Measurements from ENCODE around the gene PRH1. TPM values are rescaled to one million over a fixed set of nuclear protein-coding genes. Genes with fewer than 3 reads are reported as not detected.

Gene PRH1
- total and polyA plus RNA-seq, 2 donors (not counting 1 experiment from before 2014, with no cell fraction given) = 1.2 to 19.2 TPM

DNA sequence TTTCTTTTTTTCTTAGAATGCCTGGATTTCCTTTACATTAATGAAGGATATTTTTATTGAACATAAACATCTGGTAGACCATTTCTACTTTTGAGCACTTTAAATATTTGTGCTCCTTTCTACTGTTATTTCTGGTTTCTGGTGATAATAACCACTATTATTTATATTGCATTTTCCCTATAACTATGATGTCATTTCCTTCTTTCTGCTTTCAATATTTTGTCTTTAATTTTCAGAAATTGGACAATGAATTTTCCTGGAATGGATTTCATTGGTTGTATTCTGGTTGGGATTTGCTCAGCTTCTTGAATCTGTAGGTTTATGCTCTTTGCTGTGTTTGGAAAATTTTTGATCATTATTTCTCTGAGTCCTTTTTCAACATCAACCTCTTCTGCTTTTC, 5.2 kb upstream of the PRH1 start:
- TF ChIP-seq, protein P1, sequence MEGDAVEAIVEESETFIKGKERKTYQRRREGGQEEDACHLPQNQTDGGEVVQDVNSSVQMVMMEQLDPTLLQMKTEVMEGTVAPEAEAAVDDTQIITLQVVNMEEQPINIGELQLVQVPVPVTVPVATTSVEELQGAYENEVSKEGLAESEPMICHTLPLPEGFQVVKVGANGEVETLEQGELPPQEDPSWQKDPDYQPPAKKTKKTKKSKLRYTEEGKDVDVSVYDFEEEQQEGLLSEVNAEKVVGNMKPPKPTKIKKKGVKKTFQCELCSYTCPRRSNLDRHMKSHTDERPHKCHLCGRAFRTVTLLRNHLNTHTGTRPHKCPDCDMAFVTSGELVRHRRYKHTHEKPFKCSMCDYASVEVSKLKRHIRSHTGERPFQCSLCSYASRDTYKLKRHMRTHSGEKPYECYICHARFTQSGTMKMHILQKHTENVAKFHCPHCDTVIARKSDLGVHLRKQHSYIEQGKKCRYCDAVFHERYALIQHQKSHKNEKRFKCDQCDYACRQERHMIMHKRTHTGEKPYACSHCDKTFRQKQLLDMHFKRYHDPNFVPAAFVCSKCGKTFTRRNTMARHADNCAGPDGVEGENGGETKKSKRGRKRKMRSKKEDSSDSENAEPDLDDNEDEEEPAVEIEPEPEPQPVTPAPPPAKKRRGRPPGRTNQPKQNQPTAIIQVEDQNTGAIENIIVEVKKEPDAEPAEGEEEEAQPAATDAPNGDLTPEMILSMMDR (conservative IDR thresholded peaks at IDR 0.05 in 1 of 2, IDR thresholded peaks at IDR 0.05 in 1 of 2; ENCODE audit: low read depth in 1 of 2, low read length in 2 of 2) = no peak
- TF ChIP-seq EZH2 (IDR thresholded peaks at IDR 0.05; ENCODE audit: low read length, missing control alignments) = no peak
- H2AFZ ChIP-seq (ENCODE audit: low read length) = no peak overlapping the region
- no peak overlapping the region for H3K27ac ChIP-seq (ENCODE audit: insufficient read depth, low read length)
- no peaks in the 10 kb centered on the region for H3K36me3 ChIP-seq (ENCODE audit: control insufficient read depth, insufficient read depth, low read length)
- no peak overlapping the region for H3K4me2 ChIP-seq (ENCODE audit: extremely low read depth, insufficient read depth, low read length)
- no peaks in the 10 kb centered on the region for H3K4me1 ChIP-seq (ENCODE audit: control insufficient read depth, extremely low read depth, insufficient read depth, low read length)
- H3K9ac ChIP-seq (ENCODE audit: insufficient read depth, low read length) = no peak overlapping the region
- DNase-seq (ENCODE audit: low read depth in 2 of 2) = no peak
- H3K79me2 ChIP-seq (ENCODE audit: control insufficient read depth, insufficient read depth, low read length) = no peaks in the 10 kb centered on the region
- H4K20me1 ChIP-seq (ENCODE audit: control insufficient read depth, extremely low read depth, insufficient read depth, low read length) = no peaks in the 10 kb centered on the region
- no peak overlapping the region for H3K4me3 ChIP-seq (replicated peaks in 1 of 4; ENCODE audit: control extremely low read depth in 1 of 4, insufficient read depth in 1 of 4, low read depth in 3 of 4, low read length in 4 of 4)
- H3K27me3 ChIP-seq (ENCODE audit: control insufficient read depth, insufficient read depth, low read length) = no peaks in the 10 kb centered on the region
- no peaks in the 10 kb centered on the region for H3K9me3 ChIP-seq (ENCODE audit: control insufficient read depth, insufficient read depth, low read depth, low read length)

DNA sequence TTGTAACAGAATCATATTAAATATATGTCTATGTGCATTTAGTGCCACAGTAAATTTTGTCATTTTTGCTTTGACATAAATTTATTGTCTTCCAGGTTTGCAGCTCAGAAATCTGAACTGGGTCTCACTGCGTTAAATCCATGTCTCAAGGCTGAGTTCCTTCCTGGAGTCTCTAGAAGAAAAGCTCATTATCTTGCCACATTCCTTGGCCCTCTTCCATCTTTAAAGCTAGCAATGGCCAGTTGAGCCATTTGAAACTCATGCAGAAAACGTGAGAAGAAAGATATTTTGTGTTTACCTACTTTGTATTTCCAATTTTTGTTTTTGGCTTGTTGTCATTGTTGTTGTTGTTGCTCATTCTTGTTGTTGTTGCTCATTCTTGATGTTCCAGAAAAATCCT, 10.7 kb downstream of the PRH1 start:
- H3K27me3 ChIP-seq (ENCODE audit: control insufficient read depth, insufficient read depth, low read length) = no peaks in the 10 kb centered on the region
- no peaks in the 10 kb centered on the region for H3K9me3 ChIP-seq (ENCODE audit: control insufficient read depth, insufficient read depth, low read depth, low read length)
- H3K27ac ChIP-seq (ENCODE audit: insufficient read depth, low read length) = no peak overlapping the region
- no peaks in the 10 kb centered on the region for H3K4me1 ChIP-seq (ENCODE audit: control insufficient read depth, extremely low read depth, insufficient read depth, low read length)
- no peaks in the 10 kb centered on the region for H3K36me3 ChIP-seq (ENCODE audit: control insufficient read depth, insufficient read depth, low read length)
- H3K4me2 ChIP-seq (ENCODE audit: extremely low read depth, insufficient read depth, low read length) = no peak overlapping the region
- peak; percentile 28 to 61 for DNase-seq (ENCODE audit: low read depth in 2 of 2)
- no peaks in the 10 kb centered on the region for H3K79me2 ChIP-seq (ENCODE audit: control insufficient read depth, insufficient read depth, low read length)
- no peak for TF ChIP-seq EZH2 (IDR thresholded peaks at IDR 0.05; ENCODE audit: low read length, missing control alignments)
- TF ChIP-seq, protein P1 (conservative IDR thresholded peaks at IDR 0.05 in 1 of 2, IDR thresholded peaks at IDR 0.05 in 1 of 2; ENCODE audit: low read depth in 1 of 2, low read length in 2 of 2) = no peak
- H2AFZ ChIP-seq (ENCODE audit: low read length) = no peak overlapping the region
- no peak overlapping the region for H3K9ac ChIP-seq (ENCODE audit: insufficient read depth, low read length)
- no peaks in the 10 kb centered on the region for H4K20me1 ChIP-seq (ENCODE audit: control insufficient read depth, extremely low read depth, insufficient read depth, low read length)
- H3K4me3 ChIP-seq (replicated peaks in 1 of 4; ENCODE audit: control extremely low read depth in 1 of 4, insufficient read depth in 1 of 4, low read depth in 3 of 4, low read length in 4 of 4) = no peak overlapping the region

DNA sequence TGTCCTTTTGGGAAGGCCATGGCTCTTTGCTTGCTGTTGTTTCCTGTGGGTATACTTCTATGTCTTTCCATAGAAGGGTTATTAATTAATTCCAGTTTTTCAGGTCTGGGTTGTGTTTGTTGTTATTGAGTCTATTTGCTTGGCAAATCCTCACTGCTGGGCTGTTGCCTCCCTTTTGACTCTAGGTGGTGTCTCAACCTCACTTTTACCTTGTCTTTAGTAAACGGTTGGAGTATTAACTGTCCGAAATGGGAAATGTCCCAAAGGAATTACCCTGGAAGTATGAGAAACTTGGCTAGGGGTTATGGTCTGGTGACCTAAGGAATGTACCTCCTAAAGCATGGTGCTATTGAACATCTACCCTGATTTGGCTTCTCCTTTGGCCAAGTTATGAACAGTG, 16.7 kb downstream of the PRH1 start:
- Histone ChIP-seq H2AFZ (ENCODE audit: low read length) (no peak overlapping the region), H3K36me3 (ENCODE audit: control insufficient read depth, insufficient read depth, low read length) (no peaks in the 10 kb centered on the region), H3K9ac (ENCODE audit: insufficient read depth, low read length) (no peak overlapping the region), H3K79me2 (ENCODE audit: control insufficient read depth, insufficient read depth, low read length) (no peaks in the 10 kb centered on the region), H3K27ac (ENCODE audit: insufficient read depth, low read length) (no peak overlapping the region), H3K9me3 (ENCODE audit: control insufficient read depth, insufficient read depth, low read depth, low read length) (no peaks in the 10 kb centered on the region), H3K4me3 (replicated peaks in 1 of 4; ENCODE audit: control extremely low read depth in 1 of 4, insufficient read depth in 1 of 4, low read depth in 3 of 4, low read length in 4 of 4) (no peak overlapping the region), H3K4me2 (ENCODE audit: extremely low read depth, insufficient read depth, low read length) (no peak overlapping the region), H3K4me1 (ENCODE audit: control insufficient read depth, extremely low read depth, insufficient read depth, low read length) (no peaks in the 10 kb centered on the region), H3K27me3 (ENCODE audit: control insufficient read depth, insufficient read depth, low read length) (no peaks in the 10 kb centered on the region), H4K20me1 (ENCODE audit: control insufficient read depth, extremely low read depth, insufficient read depth, low read length) (no peaks in the 10 kb centered on the region)
- no peak for DNase-seq (ENCODE audit: low read depth in 2 of 2)
- TF ChIP-seq EZH2 (IDR thresholded peaks at IDR 0.05; ENCODE audit: low read length, missing control alignments) = no peak
- TF ChIP-seq, protein P1 (conservative IDR thresholded peaks at IDR 0.05 in 1 of 2, IDR thresholded peaks at IDR 0.05 in 1 of 2; ENCODE audit: low read depth in 1 of 2, low read length in 2 of 2) = no peak

All from fibroblast of lung (primary cell).